Naive B cell (primary cell): ENCODE results near the gene KCNQ5. TPM values are rescaled to one million over a fixed set of nuclear protein-coding genes. Genes with fewer than 3 reads are reported as not detected.

ENCODE experiments used
- ATAC-seq, 2 donors: fragments of 150-1000 bp; cut with Tn5 transposase; 2 replicates each; pipeline ENCODE4 v1.10.0; 2021; ENCODE audit warnings: low read depth in 2 of 2, mild to moderate bottlenecking in 2 of 2, moderate library complexity in 2 of 2
- DNase-seq: peaks from one replicate; pipeline ENCODE4 v3.0.0; 2022
- H3K27ac Mint-ChIP-seq, 6 donors: one replicate each; pipeline ENCODE4 v1.8.0; 2020 to 2022; ENCODE audit warnings: mild to moderate bottlenecking in 6 of 6, mixed read lengths in 6 of 6, moderate library complexity in 5 of 6, inconsistent platforms in 2 of 6
- H3K27me3 Mint-ChIP-seq, 3 donors: one replicate each; pipeline ENCODE4 v1.8.0; 2021 to 2022; ENCODE audit warnings: mixed read lengths in 3 of 3, mild to moderate bottlenecking in 1 of 3
- H3K36me3 Mint-ChIP-seq, 2 donors: one replicate each; pipeline ENCODE4 v1.8.0; 2020 to 2022; ENCODE audit warnings: mixed read lengths in 2 of 2, inconsistent platforms in 1 of 2, mild to moderate bottlenecking in 1 of 2
- H3K4me1 Mint-ChIP-seq, 3 donors: one replicate each; pipeline ENCODE4 v1.8.0; 2020 to 2022; ENCODE audit warnings: mixed read lengths in 3 of 3, inconsistent platforms in 1 of 3, mild to moderate bottlenecking in 1 of 3, moderate library complexity in 1 of 3
- H3K4me3 Mint-ChIP-seq, 8 donors: one replicate each; pipeline ENCODE4 v1.8.0; 2020 to 2022; ENCODE audit warnings: mild to moderate bottlenecking in 8 of 8, mixed read lengths in 8 of 8, moderate library complexity in 8 of 8, inconsistent platforms in 2 of 8
- H3K9me3 Mint-ChIP-seq, 7 donors: one replicate each; pipeline ENCODE4 v1.8.0; 2020 to 2022; ENCODE audit warnings: mixed read lengths in 7 of 7, mild to moderate bottlenecking in 5 of 7, inconsistent platforms in 2 of 7, moderate library complexity in 1 of 7
- polyA plus RNA-seq, 6 donors: library from polyadenylated mRNA; unstranded; fragments of 300-500 nt; fragmentation: Illumina TruSeq; gene quantifications; one replicate each; pipeline ENCODE4 v1.2.3, GENCODE V29; 2021; ENCODE audit warnings: low read depth in 6 of 6

Gene KCNQ5
- polyA plus RNA-seq, 6 donors from 2014 or later, result 0.29 to 7.1 (median 4.9) TPM

DNA sequence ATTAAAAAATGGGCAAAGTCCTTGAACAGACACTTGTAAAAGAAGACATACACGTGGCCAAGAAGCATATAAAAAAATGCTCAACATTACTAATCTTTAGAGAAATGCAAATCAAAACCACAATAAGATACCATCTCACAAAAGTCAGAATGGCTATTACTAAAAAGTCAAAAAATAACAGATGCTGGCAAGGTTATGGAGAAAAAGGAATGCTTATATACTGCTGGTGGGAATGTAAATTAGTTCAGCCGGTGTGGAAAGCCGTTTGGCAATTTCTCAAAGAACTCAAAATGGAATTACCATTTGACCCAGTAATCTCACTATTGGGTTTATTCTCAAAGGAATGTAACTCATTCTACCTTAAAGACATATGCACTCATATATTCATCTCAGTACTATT, 436.9 kb downstream of the KCNQ5 start:
- H3K4me1 Mint-ChIP-seq, result no peaks in the 10 kb centered on the region
- ATAC-seq (no peak), DNase-seq (no peak)

DNA sequence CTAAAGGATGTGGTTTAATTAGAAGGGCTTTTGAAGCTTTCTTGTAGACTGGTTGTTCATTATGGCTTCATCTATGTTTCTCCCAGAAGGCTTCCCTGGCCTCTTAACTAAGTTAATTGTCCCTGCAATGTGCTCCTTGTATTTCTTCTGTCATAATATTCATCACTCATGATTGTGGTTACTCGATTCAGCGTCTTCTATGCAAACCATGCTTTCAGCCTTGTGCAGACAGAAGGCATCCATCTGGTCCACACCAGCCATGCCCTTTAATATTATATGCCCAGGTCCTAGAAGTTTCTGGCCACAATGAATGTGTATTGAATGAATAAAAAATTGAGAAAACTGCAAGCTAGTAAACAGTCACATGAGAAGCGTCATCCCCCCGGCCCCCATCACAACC, 440.3 kb downstream of the KCNQ5 start:
- no peak overlapping the region for H3K27ac Mint-ChIP-seq
- H3K9me3 Mint-ChIP-seq, result no peaks in the 10 kb centered on the region
- H3K4me3 Mint-ChIP-seq, result no peak overlapping the region
- no peaks in the 10 kb centered on the region for H3K27me3 Mint-ChIP-seq
- ATAC-seq (no peak), DNase-seq (no peak)
- H3K4me1 Mint-ChIP-seq, result peaks cover 11 to 14% (median 12%) of the 10 kb centered on the region in 3 donors
- peaks cover 0 to 7% of the 10 kb centered on the region in 2 donors for H3K36me3 Mint-ChIP-seq

More for the DNA sequence above, 436.9 kb downstream of the KCNQ5 start:
- H3K27me3 Mint-ChIP-seq, result no peaks in the 10 kb centered on the region
- H3K36me3 Mint-ChIP-seq, result no peaks in the 10 kb centered on the region
- peak overlapping the region in 1 of 6 donors; percentile 80 for H3K27ac Mint-ChIP-seq
- H3K4me3 Mint-ChIP-seq, result no peak overlapping the region
- H3K9me3 Mint-ChIP-seq, result peaks cover 2 to 9% (median 4%) of the 10 kb centered on the region in 7 donors

DNA sequence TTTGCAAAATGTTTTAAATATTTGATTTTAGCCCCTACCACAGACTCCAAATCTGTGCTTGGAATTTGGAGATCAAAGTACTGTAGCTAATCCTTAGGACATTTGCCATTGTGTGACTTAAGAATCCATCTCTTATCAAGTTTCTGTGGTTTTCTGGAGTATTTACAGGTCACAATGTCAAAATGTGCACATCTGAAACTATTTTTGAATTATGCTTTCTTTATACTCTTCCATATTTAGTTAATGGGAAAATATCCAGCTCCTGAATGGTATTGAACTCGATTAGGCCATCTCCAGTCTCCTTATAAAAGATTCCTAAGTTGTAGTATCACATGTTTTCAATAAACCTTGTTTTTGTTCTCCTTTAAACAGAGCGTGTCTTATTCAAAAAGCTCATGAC, 441.0 kb downstream of the KCNQ5 start:
- Mint-ChIP-seq H3K9me3 (no peaks in the 10 kb centered on the region), H3K36me3 (peaks cover 0 to 7% of the 10 kb centered on the region in 2 donors), H3K27ac (no peak overlapping the region), H3K27me3 (no peaks in the 10 kb centered on the region), H3K4me1 (peaks cover 11 to 14% (median 12%) of the 10 kb centered on the region in 3 donors), H3K4me3 (no peak overlapping the region)
- DNase-seq, result no peak
- ATAC-seq, result no peak

DNA sequence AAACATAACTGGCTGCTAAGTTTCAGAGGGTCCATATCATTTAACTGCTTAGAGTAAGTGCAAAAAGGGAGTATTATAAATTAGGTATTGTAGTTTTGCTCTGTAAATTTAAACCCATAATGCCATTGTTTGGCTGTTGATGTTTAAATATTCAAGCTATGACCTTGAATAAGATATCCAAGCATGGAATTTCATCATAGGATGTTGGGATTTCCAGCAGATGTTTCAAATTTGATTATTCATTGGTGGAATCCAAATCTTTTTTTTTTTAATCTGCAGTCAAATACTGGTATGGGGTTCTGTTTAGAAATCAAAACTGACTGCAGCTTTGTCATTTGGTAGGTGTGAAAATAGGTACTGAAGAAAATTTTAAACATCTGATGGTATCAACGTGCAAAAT, 442.4 kb downstream of the KCNQ5 start:
- Mint-ChIP-seq H3K4me1 (peaks cover 11 to 14% (median 12%) of the 10 kb centered on the region in 3 donors), H3K36me3 (peaks cover 0 to 7% of the 10 kb centered on the region in 2 donors), H3K9me3 (no peaks in the 10 kb centered on the region), H3K27ac (no peak overlapping the region), H3K4me3 (no peak overlapping the region), H3K27me3 (no peaks in the 10 kb centered on the region)
- DNase-seq (no peak), ATAC-seq (no peak)

DNA sequence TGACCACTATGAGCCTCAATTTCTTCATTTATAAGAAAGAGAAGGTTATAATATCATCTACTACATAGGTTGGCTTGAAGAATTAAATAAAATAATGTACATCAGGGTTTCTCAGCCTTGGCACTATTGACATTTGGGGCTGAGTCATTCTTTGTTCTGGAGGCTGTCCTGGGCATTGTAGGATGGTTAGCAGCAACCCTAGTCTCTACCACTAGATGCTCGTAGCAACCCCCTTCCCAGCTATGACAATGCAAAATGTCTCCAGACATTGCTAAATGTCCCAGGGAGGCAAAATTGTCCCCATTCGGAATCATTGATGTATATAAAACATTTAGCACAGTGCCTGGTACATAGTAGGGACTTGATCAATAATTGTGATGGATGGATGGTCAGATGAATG, 451.4 kb downstream of the KCNQ5 start:
- Mint-ChIP-seq H3K4me3 (no peak overlapping the region), H3K27ac (no peak overlapping the region)

DNA sequence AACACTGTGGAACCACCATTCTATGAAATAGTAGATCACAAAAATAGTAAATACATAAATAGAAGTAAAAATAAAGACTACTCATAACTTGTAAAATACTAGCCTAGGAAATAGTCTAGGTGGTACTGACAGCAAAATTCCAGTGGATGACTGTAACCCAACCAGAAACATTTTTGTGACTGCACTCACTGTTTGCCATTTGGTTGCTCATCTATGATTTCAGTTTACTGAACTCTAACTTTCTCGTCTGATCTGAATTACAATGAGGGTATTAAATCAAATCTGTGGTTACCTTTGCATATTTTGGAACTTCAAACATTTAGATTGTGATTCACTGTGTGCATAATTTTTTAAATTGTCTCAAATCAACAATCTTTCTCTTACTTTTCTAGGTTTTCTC, 452.3 kb downstream of the KCNQ5 start:
- no peak for ATAC-seq
- no peak for DNase-seq
- Mint-ChIP-seq H3K36me3 (peaks cover 0 to 3% of the 10 kb centered on the region in 2 donors), H3K27me3 (no peaks in the 10 kb centered on the region), H3K4me3 (no peak overlapping the region), H3K9me3 (no peaks in the 10 kb centered on the region), H3K4me1 (no peaks in the 10 kb centered on the region), H3K27ac (no peak overlapping the region)

More for the DNA sequence above, 451.4 kb downstream of the KCNQ5 start:
- no peak for ATAC-seq
- no peaks in the 10 kb centered on the region for H3K9me3 Mint-ChIP-seq
- no peaks in the 10 kb centered on the region for H3K27me3 Mint-ChIP-seq
- no peaks in the 10 kb centered on the region for H3K4me1 Mint-ChIP-seq
- H3K36me3 Mint-ChIP-seq, result peaks cover 0 to 3% of the 10 kb centered on the region in 2 donors
- no peak for DNase-seq

DNA sequence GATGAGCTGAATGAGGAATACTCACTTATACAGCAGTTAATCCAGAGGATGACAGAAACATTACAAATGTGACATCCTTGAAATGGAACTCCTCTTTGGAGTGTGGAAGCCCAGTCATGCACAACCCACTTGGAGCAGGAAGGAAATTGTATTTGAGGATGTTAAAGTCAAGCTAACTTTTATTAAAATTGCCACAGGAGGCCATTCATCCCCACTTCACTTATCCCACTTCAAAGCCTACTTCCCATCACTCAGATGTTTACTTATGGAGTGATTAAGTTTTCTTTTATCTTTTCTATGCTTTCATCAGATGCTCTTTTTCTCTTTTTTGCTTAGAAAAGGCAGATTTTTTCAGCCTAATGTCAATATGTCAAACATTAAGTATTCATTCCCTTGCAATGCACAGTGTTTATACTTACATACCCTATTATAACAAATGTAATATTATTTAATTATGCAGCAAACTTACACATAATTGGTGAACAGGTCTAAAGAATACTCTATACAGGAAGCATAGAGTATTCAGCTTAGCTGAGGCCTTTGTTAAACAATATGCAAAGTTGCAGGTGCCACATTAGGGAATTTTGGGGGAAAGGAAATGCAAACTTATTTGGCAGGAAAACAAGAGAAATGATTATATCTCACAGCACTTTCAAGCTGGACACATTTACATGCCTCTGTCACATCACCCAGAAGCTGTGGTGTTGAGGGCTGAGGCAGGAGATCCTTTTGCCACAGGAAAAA, 454.5 kb downstream of the KCNQ5 start:
- DNase-seq (no peak), ATAC-seq (no peak)
- no peak overlapping the region for H3K4me3 Mint-ChIP-seq
- no peaks in the 10 kb centered on the region for H3K9me3 Mint-ChIP-seq
- H3K27ac Mint-ChIP-seq, result no peak overlapping the region
- no peaks in the 10 kb centered on the region for H3K27me3 Mint-ChIP-seq
- H3K36me3 Mint-ChIP-seq, result peaks cover 0 to 11% of the 10 kb centered on the region in 2 donors
- H3K4me1 Mint-ChIP-seq, result no peaks in the 10 kb centered on the region

DNA sequence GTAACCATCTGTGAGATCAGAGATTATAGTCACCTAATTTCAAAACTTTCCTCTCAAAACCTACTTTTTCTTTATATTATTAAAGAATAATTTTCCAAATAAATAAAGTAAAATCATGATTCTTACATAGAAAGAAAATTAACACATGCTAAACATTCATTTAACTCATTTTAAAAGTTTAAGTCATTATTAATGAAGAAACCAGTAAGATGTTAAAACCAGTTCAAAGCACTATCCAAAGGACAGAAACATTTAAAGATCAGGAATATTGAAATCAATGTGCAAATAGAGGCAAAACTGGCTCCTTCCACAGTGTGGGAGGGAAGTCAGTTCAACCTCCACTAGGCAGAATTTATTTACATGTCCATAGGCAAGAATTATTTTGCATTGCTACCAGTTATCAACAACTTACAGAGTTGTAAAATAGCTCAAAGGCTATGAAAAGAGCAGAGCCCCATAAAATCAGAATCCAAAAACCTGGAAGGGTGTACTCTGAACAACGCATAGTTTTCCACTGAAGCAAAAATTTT, 456.5 kb downstream of the KCNQ5 start:
- H3K27ac Mint-ChIP-seq, result no peak overlapping the region
- no peak overlapping the region for H3K4me3 Mint-ChIP-seq
- H3K27me3 Mint-ChIP-seq, result no peaks in the 10 kb centered on the region
- DNase-seq (no peak), ATAC-seq (no peak)
- no peaks in the 10 kb centered on the region for H3K4me1 Mint-ChIP-seq
- peaks cover 0 to 11% of the 10 kb centered on the region in 2 donors for H3K36me3 Mint-ChIP-seq
- H3K9me3 Mint-ChIP-seq, result no peaks in the 10 kb centered on the region

DNA sequence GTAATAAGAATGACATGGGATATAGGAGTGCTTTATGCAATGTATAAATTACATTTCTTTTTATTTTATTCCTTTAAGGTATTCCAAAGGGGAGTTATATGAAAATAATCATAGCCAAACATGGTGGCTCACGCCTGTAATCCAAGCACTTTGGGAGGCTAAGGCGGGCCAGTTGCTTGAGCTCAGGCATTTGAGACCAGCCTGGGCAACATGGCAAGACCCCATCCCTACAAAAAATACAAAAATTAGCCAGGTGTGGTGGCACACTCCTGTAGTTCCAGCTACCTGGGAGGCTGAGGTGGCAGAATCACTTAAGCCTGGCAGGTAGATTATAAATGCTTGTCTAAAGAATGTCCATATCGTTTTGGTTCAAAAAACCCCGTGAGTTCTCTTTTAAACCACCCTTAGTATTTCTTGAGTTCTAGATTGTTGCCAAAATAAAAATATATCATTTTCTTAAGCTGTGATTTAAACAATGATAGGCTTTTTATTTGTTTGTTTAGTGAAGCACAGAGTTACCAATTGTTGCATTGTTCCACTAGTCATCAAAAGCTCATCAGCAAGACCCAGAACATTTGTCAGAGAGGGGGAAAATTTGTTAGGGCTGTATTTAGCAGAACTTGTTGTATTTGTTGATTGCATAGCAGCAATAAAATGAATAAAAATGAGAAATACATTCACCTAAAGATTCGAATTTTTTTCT, 457.2 kb downstream of the KCNQ5 start:
- Mint-ChIP-seq H3K4me3 (no peak overlapping the region), H3K36me3 (peaks cover 0 to 11% of the 10 kb centered on the region in 2 donors), H3K4me1 (no peaks in the 10 kb centered on the region), H3K27ac (peak overlapping the region in 3 of 6 donors; percentile 8 to 86 (median 51)), H3K27me3 (no peaks in the 10 kb centered on the region), H3K9me3 (no peaks in the 10 kb centered on the region)
- no peak for ATAC-seq
- no peak for DNase-seq

DNA sequence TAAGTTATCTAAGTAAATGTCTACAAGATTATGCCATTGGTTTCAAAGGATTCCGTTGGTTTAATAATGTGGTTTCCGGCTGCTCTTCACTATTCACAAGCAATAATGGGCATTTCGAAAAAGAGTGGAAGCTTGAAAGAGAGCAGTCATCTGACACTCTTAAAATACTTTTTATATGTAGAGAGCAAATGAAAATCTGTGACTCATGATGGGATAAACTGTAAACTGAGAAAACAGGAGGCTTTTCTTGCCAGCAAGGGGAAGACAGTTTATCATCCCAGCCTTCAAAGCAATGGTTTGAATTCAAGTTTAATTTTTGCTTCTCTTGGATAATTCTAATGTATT, 457.7 kb downstream of the KCNQ5 start:
- peak overlapping the region in 2 of 6 donors; percentile 8 to 51 for H3K27ac Mint-ChIP-seq
- H3K4me1 Mint-ChIP-seq, result no peaks in the 10 kb centered on the region
- H3K4me3 Mint-ChIP-seq, result no peak overlapping the region
- H3K9me3 Mint-ChIP-seq, result no peaks in the 10 kb centered on the region
- peaks cover 0 to 11% of the 10 kb centered on the region in 2 donors for H3K36me3 Mint-ChIP-seq
- no peak for DNase-seq
- no peak for ATAC-seq
- no peaks in the 10 kb centered on the region for H3K27me3 Mint-ChIP-seq

DNA sequence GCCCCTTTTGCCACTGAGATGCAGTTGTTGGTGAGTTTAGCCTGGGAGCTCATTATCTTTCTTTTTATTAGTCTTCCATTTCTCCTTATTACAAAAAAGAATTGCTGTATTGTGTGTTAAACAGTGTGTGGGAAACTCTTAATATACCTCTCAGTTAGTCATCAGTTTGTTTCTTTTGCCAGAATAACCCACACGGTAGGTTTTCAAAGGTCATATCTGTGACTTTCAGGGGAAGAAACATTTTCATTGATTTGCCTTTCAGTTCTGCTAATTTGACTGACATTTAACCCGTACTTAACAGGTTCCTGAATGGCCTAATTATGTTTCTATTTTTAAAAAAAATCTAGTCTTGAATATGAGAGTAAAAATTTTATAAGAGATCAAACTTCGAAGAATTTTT, 458.1 kb downstream of the KCNQ5 start:
- peaks cover 0 to 11% of the 10 kb centered on the region in 2 donors for H3K36me3 Mint-ChIP-seq
- peak overlapping the region in 2 of 6 donors; percentile 34 to 43 for H3K27ac Mint-ChIP-seq
- H3K4me3 Mint-ChIP-seq, result no peak overlapping the region
- H3K4me1 Mint-ChIP-seq, result no peaks in the 10 kb centered on the region
- no peak for DNase-seq
- H3K27me3 Mint-ChIP-seq, result no peaks in the 10 kb centered on the region
- ATAC-seq, result no peak
- H3K9me3 Mint-ChIP-seq, result no peaks in the 10 kb centered on the region

DNA sequence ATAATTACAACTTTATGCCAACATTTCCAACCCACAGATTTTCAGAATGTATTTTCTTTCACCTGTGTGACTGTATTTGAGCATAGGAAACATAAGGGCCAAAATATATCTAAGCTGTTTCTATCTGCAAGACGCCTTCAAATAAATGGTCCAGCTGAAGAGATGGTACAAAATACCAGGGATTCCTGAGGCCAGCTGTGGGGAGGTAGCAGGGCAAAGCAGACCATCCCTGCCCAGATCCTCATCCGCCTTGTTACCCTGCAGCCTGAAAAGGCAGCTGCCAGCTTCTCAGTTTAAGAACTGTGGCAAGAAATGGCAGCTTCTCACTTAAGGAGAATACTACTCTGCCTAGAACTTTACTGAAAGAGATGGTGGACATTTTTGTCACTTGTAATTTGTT, 460.1 kb downstream of the KCNQ5 start:
- Mint-ChIP-seq H3K4me3 (no peak overlapping the region), H3K27me3 (no peaks in the 10 kb centered on the region), H3K4me1 (no peaks in the 10 kb centered on the region), H3K27ac (no peak overlapping the region), H3K36me3 (peaks cover 0 to 8% of the 10 kb centered on the region in 2 donors), H3K9me3 (peaks cover 0 to 4% (median 0%) of the 10 kb centered on the region in 7 donors)
- DNase-seq (no peak), ATAC-seq (no peak)

DNA sequence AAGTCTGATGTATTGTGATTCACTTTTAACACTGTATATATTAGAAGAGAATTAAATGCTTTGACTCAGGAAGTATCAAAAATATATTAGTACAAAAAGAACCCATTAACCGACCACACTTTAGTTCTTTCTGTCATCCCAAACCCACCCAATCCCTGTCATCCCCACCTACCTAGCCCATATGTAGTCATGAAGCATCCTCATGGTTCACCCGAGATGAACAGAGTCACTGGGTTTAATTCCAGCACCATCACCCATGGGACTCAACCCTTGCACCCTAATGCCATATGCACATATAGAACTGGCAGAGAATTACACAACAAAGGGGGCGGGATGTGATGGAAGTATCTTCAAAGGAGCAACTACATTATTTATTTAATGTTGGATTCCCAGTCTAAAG, 462.0 kb downstream of the KCNQ5 start:
- no peak overlapping the region for H3K27ac Mint-ChIP-seq
- DNase-seq (no peak), ATAC-seq (no peak)
- peaks cover 9 to 16% of the 10 kb centered on the region in 2 donors for H3K36me3 Mint-ChIP-seq
- no peaks in the 10 kb centered on the region for H3K27me3 Mint-ChIP-seq
- H3K4me3 Mint-ChIP-seq, result no peak overlapping the region
- H3K9me3 Mint-ChIP-seq, result peaks cover 0 to 4% (median 0%) of the 10 kb centered on the region in 7 donors
- no peaks in the 10 kb centered on the region for H3K4me1 Mint-ChIP-seq

DNA sequence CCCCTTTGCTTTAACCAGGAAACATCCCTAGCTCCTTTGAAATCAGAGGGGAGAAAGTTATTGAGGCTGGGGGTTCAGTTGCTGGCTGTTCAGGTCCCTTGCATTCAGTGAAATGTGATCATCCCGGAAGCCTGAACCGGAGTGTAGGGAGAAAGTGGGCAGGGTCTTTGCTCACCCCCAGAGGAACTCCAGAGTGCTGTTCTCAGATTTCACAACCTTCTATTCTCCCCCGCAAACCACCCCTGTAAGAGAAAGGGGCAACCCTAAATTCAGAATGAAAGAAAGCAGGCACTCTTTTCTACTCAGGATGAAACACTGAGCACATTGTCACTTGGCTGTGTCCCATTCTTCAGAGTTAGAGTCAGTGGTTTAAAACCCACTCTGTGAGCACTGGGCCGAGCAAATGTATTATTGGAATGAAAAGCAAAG, 463.6 kb downstream of the KCNQ5 start:
- Mint-ChIP-seq H3K4me1 (no peaks in the 10 kb centered on the region), H3K27me3 (no peaks in the 10 kb centered on the region), H3K27ac (no peak overlapping the region), H3K4me3 (no peak overlapping the region), H3K36me3 (peaks cover 17 to 21% of the 10 kb centered on the region in 2 donors), H3K9me3 (peaks cover 0 to 13% (median 5%) of the 10 kb centered on the region in 7 donors)
- ATAC-seq (no peak), DNase-seq (no peak)
